Non-pigmented ciliary epithelial cell (primary cell): ENCODE results near the gene SIK3.
A peak's percentile ranks its signal among the peaks of the same experiment; 100 is the strongest.
"Not testable (repeated sequence)": the region's sequence is repeated elsewhere in the genome, so short reads cannot be mapped to it uniquely, and the experiment has no call there.

ENCODE experiments used
- DNase-seq: peaks from one replicate; pipeline ENCODE4 v3.0.0-alpha.2; 2010; ENCODE audit warnings: low read depth

The SIK3 gene

GRCh38 chr11:117076941-117077691 lies 21.1 kb downstream of the SIK3 start:
- no peak for DNase-seq

- no peak for DNase-seq
Observed at GRCh38 chr11:117075186-117075585, 23.0 kb downstream of the SIK3 start.

- DNase-seq: no peak
Observed at GRCh38 chr11:117074119-117074518, 24.1 kb downstream of the SIK3 start.

- no peak for DNase-seq
Observed at GRCh38 chr11:117073539-117073938, 24.7 kb downstream of the SIK3 start.

GRCh38 chr11:117072517-117073461 lies 25.4 kb downstream of the SIK3 start:
- peak; percentile 83 for DNase-seq

- no peak for DNase-seq
Observed at GRCh38 chr11:117071344-117071787, 26.9 kb downstream of the SIK3 start.

GRCh38 chr11:117070016-117070415 lies 28.2 kb downstream of the SIK3 start:
- DNase-seq: no peak

- DNase-seq: no peak
Observed at GRCh38 chr11:117068303-117068860, 29.8 kb downstream of the SIK3 start.

GRCh38 chr11:117066959-117067358 lies 31.3 kb downstream of the SIK3 start:
- no peak for DNase-seq

- no peak for DNase-seq
Observed at GRCh38 chr11:117064275-117064674, 34.0 kb downstream of the SIK3 start.

- no peak for DNase-seq
Observed at GRCh38 chr11:117062498-117062897, 35.7 kb downstream of the SIK3 start.

- DNase-seq: no peak
Observed at GRCh38 chr11:117061256-117061655, 37.0 kb downstream of the SIK3 start.

GRCh38 chr11:117059611-117060148 lies 38.5 kb downstream of the SIK3 start:
- no peak for DNase-seq

GRCh38 chr11:117058761-117059261 lies 39.4 kb downstream of the SIK3 start:
- no peak for DNase-seq

GRCh38 chr11:117057727-117058126 lies 40.5 kb downstream of the SIK3 start:
- no peak for DNase-seq

GRCh38 chr11:117057317-117057716 lies 40.9 kb downstream of the SIK3 start:
- DNase-seq: no peak

- DNase-seq: no peak
Observed at GRCh38 chr11:117055469-117055868, 42.8 kb downstream of the SIK3 start.

GRCh38 chr11:117054382-117054781 lies 43.8 kb downstream of the SIK3 start:
- DNase-seq: no peak

GRCh38 chr11:117052196-117053149 lies 45.8 kb downstream of the SIK3 start:
- DNase-seq: no peak

GRCh38 chr11:117050121-117050520 lies 48.1 kb downstream of the SIK3 start:
- not testable (repeated sequence) for DNase-seq

GRCh38 chr11:117046627-117047026 lies 51.6 kb downstream of the SIK3 start:
- DNase-seq: not testable (repeated sequence)
